ENCODE data around the gene C6orf132.

DNA sequence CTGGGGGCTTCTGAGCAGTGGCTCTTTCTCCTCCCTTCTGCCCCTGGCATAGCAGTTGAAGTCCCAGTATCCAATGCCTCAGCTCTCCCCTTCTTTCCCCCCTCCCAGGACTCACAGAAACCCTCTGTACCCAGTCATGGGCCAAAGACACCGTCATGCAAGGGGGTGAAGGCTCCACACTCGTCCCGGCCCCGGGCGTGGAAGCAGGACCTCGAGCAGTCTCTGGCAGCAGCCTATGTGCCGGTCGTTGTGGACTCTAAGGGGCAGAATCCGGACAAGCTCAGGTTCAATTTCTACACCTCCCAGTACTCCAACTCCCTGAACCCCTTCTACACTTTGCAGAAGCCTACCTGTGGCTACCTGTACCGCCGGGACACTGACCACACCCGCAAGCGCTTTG lies 20.4 kb upstream of the C6orf132 start:
- TF ChIP-seq, protein P1, sequence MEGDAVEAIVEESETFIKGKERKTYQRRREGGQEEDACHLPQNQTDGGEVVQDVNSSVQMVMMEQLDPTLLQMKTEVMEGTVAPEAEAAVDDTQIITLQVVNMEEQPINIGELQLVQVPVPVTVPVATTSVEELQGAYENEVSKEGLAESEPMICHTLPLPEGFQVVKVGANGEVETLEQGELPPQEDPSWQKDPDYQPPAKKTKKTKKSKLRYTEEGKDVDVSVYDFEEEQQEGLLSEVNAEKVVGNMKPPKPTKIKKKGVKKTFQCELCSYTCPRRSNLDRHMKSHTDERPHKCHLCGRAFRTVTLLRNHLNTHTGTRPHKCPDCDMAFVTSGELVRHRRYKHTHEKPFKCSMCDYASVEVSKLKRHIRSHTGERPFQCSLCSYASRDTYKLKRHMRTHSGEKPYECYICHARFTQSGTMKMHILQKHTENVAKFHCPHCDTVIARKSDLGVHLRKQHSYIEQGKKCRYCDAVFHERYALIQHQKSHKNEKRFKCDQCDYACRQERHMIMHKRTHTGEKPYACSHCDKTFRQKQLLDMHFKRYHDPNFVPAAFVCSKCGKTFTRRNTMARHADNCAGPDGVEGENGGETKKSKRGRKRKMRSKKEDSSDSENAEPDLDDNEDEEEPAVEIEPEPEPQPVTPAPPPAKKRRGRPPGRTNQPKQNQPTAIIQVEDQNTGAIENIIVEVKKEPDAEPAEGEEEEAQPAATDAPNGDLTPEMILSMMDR (conservative IDR thresholded peaks at IDR 0.05; ENCODE audit: low read depth, low read length) = no peak
- TF ChIP-seq EZH2 (IDR thresholded peaks at IDR 0.05; ENCODE audit: low read length, unreplicated experiment) (no peak), EZH2phosphoT487 (IDR thresholded peaks at IDR 0.05; ENCODE audit: borderline replicate concordance, low read length) (no peak)

All from PC-3 (cell line).